GM10248 (cell line): ENCODE data around the gene C22orf31.

Source experiments
- CTCF ChIA-PET: fragments of 300-600 bp; sonication (Branson Sonifier 250); formaldehyde crosslinking; extraction: SDS; loops from one replicate; lab custom pipeline; 2021; ENCODE audit warnings: antibody characterized with exemption; lab: Yijun Ruan, JAX
- POLR2A ChIA-PET: fragments of 350-650 bp; sonication (Branson Sonifier 250); formaldehyde crosslinking; extraction: SDS; loops from one replicate; lab custom pipeline; 2020; ENCODE audit warnings: antibody characterized with exemption; lab: Yijun Ruan, JAX
- DNase-seq: peaks from one replicate; pipeline ENCODE4 v3.0.0; 2012; ENCODE audit errors: extremely low spot score
- CTCF ChIP-seq: IDR thresholded peaks from 2 replicates; pipeline ENCODE4 v1.5.1; 2012; ENCODE audit warnings: mild to moderate bottlenecking, low read depth; ENCODE audit errors: extremely low read depth, missing control alignments, control extremely low read depth

Gene C22orf31

GRCh38 chr22:29032584-29032983, 29.0 kb downstream of the C22orf31 start:
- ChIA-PET POLR2A (no interaction called here), CTCF (interaction anchor here (2.8 kb wide), 1 partner anchor 8 kb away, joined by 21 read pairs; no protein-coding TSS in a partner anchor)
- no peak for TF ChIP-seq CTCF
- DNase-seq = no peak

- TF ChIP-seq CTCF = no peak
- POLR2A ChIA-PET = no interaction called here
- CTCF ChIA-PET = interaction anchor here (2.8 kb wide), 1 partner anchor 8 kb away, joined by 21 read pairs; no protein-coding TSS in a partner anchor
- no peak for DNase-seq
These were observed 29.6 kb downstream of the C22orf31 start for GRCh38 chr22:29032014-29032475.

- CTCF ChIA-PET = interaction anchor here (2.8 kb wide), 1 partner anchor 9 kb away, joined by 21 read pairs; no protein-coding TSS in a partner anchor
- no peak for DNase-seq
- TF ChIP-seq CTCF = no peak
- POLR2A ChIA-PET = no interaction called here
These were observed 30.2 kb downstream of the C22orf31 start for GRCh38 chr22:29031227-29032011.

DNA sequence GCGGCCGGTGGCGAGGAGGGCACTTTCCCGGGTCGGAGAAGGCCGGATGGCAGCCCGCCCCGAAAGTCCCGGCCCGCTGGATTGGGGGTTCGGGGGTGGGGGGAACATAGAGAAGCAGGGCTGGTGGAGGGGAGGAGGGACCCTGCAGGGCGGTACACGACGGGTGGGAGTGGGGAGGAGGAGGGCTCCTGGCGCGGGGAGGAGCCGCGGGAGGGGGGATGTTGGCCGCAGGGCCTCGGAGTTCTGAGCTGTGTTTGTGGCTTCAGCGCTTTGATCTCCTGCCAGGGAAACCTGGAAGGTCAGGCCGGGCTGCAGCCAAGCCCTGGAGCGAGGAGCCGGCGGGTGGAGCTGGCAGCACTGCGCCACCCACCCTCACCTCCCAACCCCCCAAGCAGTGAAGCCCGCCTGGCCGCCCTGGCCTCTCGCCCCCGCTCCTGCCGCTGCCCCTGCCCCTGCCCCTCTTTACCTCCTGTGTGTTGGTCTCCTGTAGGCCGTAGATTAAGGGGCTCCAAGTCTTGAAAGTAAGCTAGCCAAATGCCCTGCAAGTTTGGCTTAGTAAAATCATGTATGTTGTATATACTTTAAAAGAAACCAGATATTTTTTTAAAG, 30.9 kb downstream of the C22orf31 start:
- TF ChIP-seq CTCF = no peak
- ChIA-PET POLR2A (no interaction called here), CTCF (interaction anchor here (2.8 kb wide), 1 partner anchor 10 kb away, joined by 21 read pairs; no protein-coding TSS in a partner anchor)
- no peak for DNase-seq

DNA sequence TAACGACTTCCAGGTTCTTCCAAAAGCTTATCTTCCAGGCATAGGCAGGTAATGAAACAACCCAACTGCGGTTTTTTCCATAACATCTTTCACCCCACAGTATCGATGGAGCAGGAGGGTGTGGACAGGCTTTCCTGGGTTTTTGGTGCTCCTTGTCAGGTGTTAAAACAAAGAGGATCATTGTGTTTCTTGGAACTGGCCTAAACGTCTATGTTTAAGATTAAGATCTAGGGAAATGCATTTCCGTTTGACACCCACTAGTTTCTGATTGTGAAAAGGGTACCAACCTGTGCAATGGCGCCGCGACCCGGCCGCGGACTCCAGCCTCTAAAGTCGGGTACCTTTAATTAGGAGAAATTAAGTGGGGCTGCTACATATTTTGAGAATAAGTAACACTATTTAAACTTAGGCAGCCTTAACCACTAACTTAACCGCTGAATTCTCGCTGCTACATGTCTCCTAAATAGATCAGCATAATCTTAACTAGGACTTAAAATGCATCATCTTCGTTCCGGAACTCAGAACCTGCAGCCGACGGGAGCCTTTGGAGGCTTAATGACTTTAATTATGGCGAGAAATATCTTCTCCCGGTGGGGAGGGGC, 31.5 kb downstream of the C22orf31 start:
- POLR2A ChIA-PET = no interaction called here
- CTCF ChIA-PET = interaction anchor here (1.2 to 4.2 kb wide), 3 partner anchors 10 to 177 kb away, joined by 4 to 23 read pairs (median 21); no protein-coding TSS in a partner anchor
- no peak for DNase-seq
- TF ChIP-seq CTCF = no peak
